OCI-LY1 (cell line): ENCODE results near the gene FCN1.

Source experiments
- H2AFZ ChIP-seq: fragments of 200-600 bp; sonication (generic), shearing (Covaris generic); 2 replicates; pipeline ENCODE4 v1.6.0; 2014; ENCODE audit warnings: antibody characterized with exemption, mild to moderate bottlenecking, low read length
- H3F3A ChIP-seq: fragments of 200-600 bp; sonication (generic), shearing (Covaris generic); 2 replicates; pipeline ENCODE4 v1.6.0; 2014; ENCODE audit warnings: mild to moderate bottlenecking, antibody characterized with exemption, low read length, moderate library complexity; ENCODE audit not compliant: insufficient read depth
- H3K27ac ChIP-seq: fragments of 200-600 bp; sonication (generic); 2 replicates; pipeline ENCODE4 v1.5.1; 2014; ENCODE audit warnings: low read length, mixed run types, mild to moderate bottlenecking, low read depth; ENCODE audit not compliant: poor library complexity, severe bottlenecking
- H3K27me3 ChIP-seq: fragments of 200-600 bp; sonication (generic); 2 replicates; pipeline ENCODE4 v1.6.0; 2014; ENCODE audit warnings: antibody characterized with exemption, mild to moderate bottlenecking, low read length, moderate library complexity; ENCODE audit not compliant: insufficient read depth
- H3K36me3 ChIP-seq: fragments of 200-600 bp; sonication (generic); 2 replicates; pipeline ENCODE4 v1.6.1; 2014; ENCODE audit warnings: mild to moderate bottlenecking, antibody characterized with exemption, low read length, moderate library complexity, mixed read lengths; ENCODE audit not compliant: insufficient read depth
- H3K4me1 ChIP-seq: fragments of 200-600 bp; sonication (generic); 2 replicates; pipeline ENCODE4 v1.5.1; 2014; ENCODE audit warnings: mild to moderate bottlenecking, low read length, moderate library complexity; ENCODE audit not compliant: insufficient read depth, severe bottlenecking
- H3K4me2 ChIP-seq: fragments of 200-600 bp; sonication (generic), shearing (Covaris generic); 2 replicates; pipeline ENCODE4 v1.6.1; 2014; ENCODE audit warnings: low read length
- H3K4me3 ChIP-seq: fragments of 200-600 bp; sonication (generic); 2 replicates; pipeline ENCODE4 v1.5.1; 2014; ENCODE audit warnings: low read length, low read depth, mild to moderate bottlenecking, mixed read lengths; ENCODE audit not compliant: poor library complexity, severe bottlenecking
- H3K79me2 ChIP-seq: fragments of 200-600 bp; shearing (Covaris generic); 2 replicates; pipeline ENCODE4 v1.6.1; 2016; ENCODE audit warnings: mixed run types, low read length, mixed read lengths; ENCODE audit not compliant: insufficient read depth
- H3K9ac ChIP-seq: fragments of 200-600 bp; sonication (generic), shearing (Covaris generic); 2 replicates; pipeline ENCODE4 v1.6.1; 2014; ENCODE audit warnings: mild to moderate bottlenecking, low read length, mixed read lengths
- H3K9me2 ChIP-seq: fragments of 200-600 bp; sonication (generic), shearing (Covaris generic); 2 replicates; pipeline ENCODE4 v1.6.1; 2014; ENCODE audit warnings: low read depth, mild to moderate bottlenecking, low read length, mixed read lengths
- H3K9me3 ChIP-seq: fragments of 200-600 bp; shearing (Covaris generic); 2 replicates; pipeline ENCODE4 v1.6.1; 2014; ENCODE audit warnings: low read length, mixed read lengths
- H4K20me1 ChIP-seq: fragments of 200-600 bp; sonication (generic), shearing (Covaris generic); 2 replicates; pipeline ENCODE4 v1.6.0; 2016; ENCODE audit warnings: mild to moderate bottlenecking, low read length; ENCODE audit not compliant: insufficient read depth
- EZH2 ChIP-seq: fragments of 200-600 bp; sonication (generic), shearing (Covaris generic); IDR thresholded peaks from 2 replicates; pipeline ENCODE4 v1.8.0; 2017; ENCODE audit warnings: borderline replicate concordance, mixed run types, mild to moderate bottlenecking, antibody characterized with exemption, low read length, moderate library complexity, mixed read lengths
- TF ChIP-seq, protein P1 (sequence below): fragments of 200-600 bp; sonication (generic), shearing (Covaris generic); IDR thresholded peaks from 2 replicates; pipeline ENCODE4 v1.5.1; 2017; ENCODE audit warnings: mild to moderate bottlenecking, antibody characterized with exemption, low read length, moderate library complexity, mixed read lengths

FCN1 gene

DNA sequence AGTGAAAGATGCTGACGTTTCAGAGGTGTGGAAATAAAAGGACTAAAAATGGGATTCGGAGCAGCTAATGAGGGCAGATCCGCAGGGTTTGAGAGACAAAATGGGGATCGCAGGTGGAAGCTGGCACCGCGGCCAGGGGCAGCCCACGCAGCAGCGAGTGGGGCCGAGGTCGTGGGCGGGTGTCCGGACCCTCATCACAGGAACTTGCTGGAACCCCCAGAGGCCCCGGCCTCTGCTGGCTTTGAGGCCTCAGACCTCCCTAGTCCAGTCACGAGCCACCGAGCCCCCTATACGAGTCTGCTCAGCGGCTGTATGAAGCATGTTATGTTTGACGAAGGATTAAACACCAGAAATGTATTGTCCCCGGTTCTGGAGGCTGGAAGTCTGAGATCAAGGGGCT lies 45.8 kb upstream of the FCN1 start:
- Histone ChIP-seq H3K9ac (no peak overlapping the region), H3K9me2 (no peaks in the 10 kb centered on the region), H3K27me3 (peaks cover 13% of the 10 kb centered on the region; the same call in 1 of the 2 replicates), H3K27ac (no peak overlapping the region), H3K79me2 (no peaks in the 10 kb centered on the region), H4K20me1 (no peaks in the 10 kb centered on the region), H3K4me3 (no peak overlapping the region), H3K36me3 (no peaks in the 10 kb centered on the region; the same call in 1 of the 2 replicates), H2AFZ (no peak overlapping the region), H3F3A (no peaks in the 10 kb centered on the region), H3K4me2 (no peak overlapping the region), H3K9me3 (no peaks in the 10 kb centered on the region), H3K4me1 (peaks cover 4% of the 10 kb centered on the region)
- TF ChIP-seq EZH2 = no peak
- TF ChIP-seq, protein P1, sequence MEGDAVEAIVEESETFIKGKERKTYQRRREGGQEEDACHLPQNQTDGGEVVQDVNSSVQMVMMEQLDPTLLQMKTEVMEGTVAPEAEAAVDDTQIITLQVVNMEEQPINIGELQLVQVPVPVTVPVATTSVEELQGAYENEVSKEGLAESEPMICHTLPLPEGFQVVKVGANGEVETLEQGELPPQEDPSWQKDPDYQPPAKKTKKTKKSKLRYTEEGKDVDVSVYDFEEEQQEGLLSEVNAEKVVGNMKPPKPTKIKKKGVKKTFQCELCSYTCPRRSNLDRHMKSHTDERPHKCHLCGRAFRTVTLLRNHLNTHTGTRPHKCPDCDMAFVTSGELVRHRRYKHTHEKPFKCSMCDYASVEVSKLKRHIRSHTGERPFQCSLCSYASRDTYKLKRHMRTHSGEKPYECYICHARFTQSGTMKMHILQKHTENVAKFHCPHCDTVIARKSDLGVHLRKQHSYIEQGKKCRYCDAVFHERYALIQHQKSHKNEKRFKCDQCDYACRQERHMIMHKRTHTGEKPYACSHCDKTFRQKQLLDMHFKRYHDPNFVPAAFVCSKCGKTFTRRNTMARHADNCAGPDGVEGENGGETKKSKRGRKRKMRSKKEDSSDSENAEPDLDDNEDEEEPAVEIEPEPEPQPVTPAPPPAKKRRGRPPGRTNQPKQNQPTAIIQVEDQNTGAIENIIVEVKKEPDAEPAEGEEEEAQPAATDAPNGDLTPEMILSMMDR = no peak

DNA sequence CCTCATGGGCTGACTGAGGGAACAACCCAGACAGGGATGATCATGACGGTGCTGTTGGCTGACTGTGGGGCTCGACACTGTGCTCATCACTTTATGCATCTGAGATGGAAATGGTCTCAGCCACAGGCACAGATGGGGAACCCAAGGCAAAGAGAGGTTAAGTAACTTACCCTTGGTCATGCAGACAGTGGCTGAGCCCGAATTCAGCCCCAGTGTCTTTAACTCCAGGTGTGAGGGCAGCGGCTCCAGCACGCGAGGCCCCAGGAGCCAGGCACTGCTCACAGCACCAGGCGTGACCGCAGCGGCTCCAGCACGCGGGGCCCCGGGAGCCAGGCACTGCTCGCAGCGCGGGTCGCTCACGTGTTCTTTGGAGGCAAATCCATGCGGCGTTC lies 45.3 kb upstream of the FCN1 start:
- no peak overlapping the region for H2AFZ ChIP-seq
- H3K9me2 ChIP-seq = no peaks in the 10 kb centered on the region
- no peaks in the 10 kb centered on the region for H4K20me1 ChIP-seq
- no peak overlapping the region for H3K27ac ChIP-seq
- H3K79me2 ChIP-seq = no peaks in the 10 kb centered on the region
- no peaks in the 10 kb centered on the region for H3K9me3 ChIP-seq
- H3F3A ChIP-seq = no peaks in the 10 kb centered on the region
- no peak overlapping the region for H3K9ac ChIP-seq
- no peak overlapping the region for H3K4me3 ChIP-seq
- no peak overlapping the region for H3K4me2 ChIP-seq
- H3K36me3 ChIP-seq = no peaks in the 10 kb centered on the region; the same call in 1 of the 2 replicates
- H3K4me1 ChIP-seq = peaks cover 4% of the 10 kb centered on the region
- peaks cover 17% of the 10 kb centered on the region; the same call in 1 of the 2 replicates for H3K27me3 ChIP-seq
- TF ChIP-seq, protein P1 = no peak
- TF ChIP-seq EZH2 = no peak

DNA sequence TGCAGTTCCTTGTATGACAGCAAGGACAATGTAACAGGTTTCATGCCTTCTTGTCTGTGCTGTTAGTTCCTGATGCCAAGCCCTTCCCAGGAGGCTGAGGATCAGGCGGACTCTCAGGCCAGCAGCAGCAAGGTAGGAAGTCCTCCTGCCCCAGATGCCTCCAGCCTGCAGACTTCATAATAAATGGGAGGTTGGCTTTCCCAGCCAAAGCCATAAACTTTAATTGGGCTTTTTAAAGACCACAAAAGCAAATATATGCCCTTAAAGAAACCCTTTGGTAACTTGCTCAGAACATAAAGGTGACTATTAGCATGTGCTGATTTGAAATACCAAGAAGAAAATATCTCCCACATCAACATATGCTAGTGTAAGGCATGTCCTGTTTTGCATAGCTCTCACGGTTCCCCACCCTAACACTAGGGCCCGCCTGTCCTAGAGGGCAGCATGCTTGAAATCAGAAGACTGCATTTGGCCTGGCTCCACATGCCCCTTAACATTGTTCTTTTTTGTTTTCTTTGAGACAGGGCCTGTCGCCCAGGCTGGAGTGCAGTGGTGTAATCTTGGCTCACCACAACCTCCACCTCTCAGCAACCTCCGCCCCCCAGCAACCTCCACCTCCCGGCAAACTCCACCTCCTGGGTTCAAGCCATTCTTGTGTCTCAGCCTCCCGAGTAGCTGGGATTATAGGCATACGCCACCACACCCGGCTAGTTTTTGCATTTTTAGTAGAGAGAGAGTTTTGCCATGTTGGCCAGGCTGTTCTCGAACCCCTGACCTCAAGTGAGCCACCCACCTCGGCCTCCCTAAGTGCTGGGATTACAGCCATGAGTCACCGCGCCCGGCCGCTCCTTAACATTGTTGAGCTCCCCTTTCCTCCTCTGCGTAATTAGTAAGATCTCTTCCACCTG lies 44.6 kb upstream of the FCN1 start:
- Histone ChIP-seq H3K4me3 (no peak overlapping the region), H3F3A (no peaks in the 10 kb centered on the region), H4K20me1 (no peaks in the 10 kb centered on the region), H3K27ac (no peak overlapping the region), H3K9ac (no peak overlapping the region), H2AFZ (no peak overlapping the region), H3K27me3 (peaks cover 17% of the 10 kb centered on the region; the same call in 1 of the 2 replicates), H3K4me2 (no peak overlapping the region), H3K79me2 (no peaks in the 10 kb centered on the region), H3K9me2 (no peaks in the 10 kb centered on the region), H3K9me3 (no peaks in the 10 kb centered on the region), H3K36me3 (no peaks in the 10 kb centered on the region; the same call in 1 of the 2 replicates), H3K4me1 (peaks cover 4% of the 10 kb centered on the region)
- TF ChIP-seq, protein P1 = no peak
- no peak for TF ChIP-seq EZH2
